GM18907 (cell line): ENCODE measurements around the gene LRRC23.
A peak's percentile ranks its signal among the peaks of the same experiment; 100 is the strongest.

Source experiments
- ATAC-seq: cut with Tn5 transposase; IDR thresholded peaks from one replicate; pipeline ENCODE4 v1.9.1; 2021; ENCODE audit warnings: mild to moderate bottlenecking, moderate library complexity; ENCODE audit not compliant: unreplicated experiment

LRRC23 gene

GRCh38 chr12:6955108-6956020 lies 50.7 kb downstream of the LRRC23 start:
- ATAC-seq, result no peak

GRCh38 chr12:6956021-6956727 lies 51.6 kb downstream of the LRRC23 start:
- ATAC-seq, result no peak

GRCh38 chr12:6957151-6957701 lies 52.6 kb downstream of the LRRC23 start:
- ATAC-seq, result no peak

- ATAC-seq, result no peak
These were observed 53.4 kb downstream of the LRRC23 start for GRCh38 chr12:6957741-6958608.

- ATAC-seq, result no peak
These were observed 54.0 kb downstream of the LRRC23 start for GRCh38 chr12:6958609-6959057.

- peak; percentile 56 for ATAC-seq
These were observed 54.6 kb downstream of the LRRC23 start for GRCh38 chr12:6959058-6959804.

GRCh38 chr12:6959805-6960592 lies 55.4 kb downstream of the LRRC23 start:
- no peak for ATAC-seq

- ATAC-seq, result no peak
These were observed 56.1 kb downstream of the LRRC23 start for GRCh38 chr12:6960593-6961277.

- no peak for ATAC-seq
These were observed 56.7 kb downstream of the LRRC23 start for GRCh38 chr12:6961278-6961694.

GRCh38 chr12:6961695-6962284 lies 57.2 kb downstream of the LRRC23 start:
- no peak for ATAC-seq

- no peak for ATAC-seq
These were observed 57.8 kb downstream of the LRRC23 start for GRCh38 chr12:6962285-6963015.

GRCh38 chr12:6963016-6963731 lies 58.6 kb downstream of the LRRC23 start:
- no peak for ATAC-seq
